Measurements from ENCODE around the gene FLNB.
A peak's percentile ranks its signal among the peaks of the same experiment; 100 is the strongest.
"Not testable (repeated sequence)": the region's sequence is repeated elsewhere in the genome, so short reads cannot be mapped to it uniquely, and the experiment has no call there.

FLNB gene

DNA sequence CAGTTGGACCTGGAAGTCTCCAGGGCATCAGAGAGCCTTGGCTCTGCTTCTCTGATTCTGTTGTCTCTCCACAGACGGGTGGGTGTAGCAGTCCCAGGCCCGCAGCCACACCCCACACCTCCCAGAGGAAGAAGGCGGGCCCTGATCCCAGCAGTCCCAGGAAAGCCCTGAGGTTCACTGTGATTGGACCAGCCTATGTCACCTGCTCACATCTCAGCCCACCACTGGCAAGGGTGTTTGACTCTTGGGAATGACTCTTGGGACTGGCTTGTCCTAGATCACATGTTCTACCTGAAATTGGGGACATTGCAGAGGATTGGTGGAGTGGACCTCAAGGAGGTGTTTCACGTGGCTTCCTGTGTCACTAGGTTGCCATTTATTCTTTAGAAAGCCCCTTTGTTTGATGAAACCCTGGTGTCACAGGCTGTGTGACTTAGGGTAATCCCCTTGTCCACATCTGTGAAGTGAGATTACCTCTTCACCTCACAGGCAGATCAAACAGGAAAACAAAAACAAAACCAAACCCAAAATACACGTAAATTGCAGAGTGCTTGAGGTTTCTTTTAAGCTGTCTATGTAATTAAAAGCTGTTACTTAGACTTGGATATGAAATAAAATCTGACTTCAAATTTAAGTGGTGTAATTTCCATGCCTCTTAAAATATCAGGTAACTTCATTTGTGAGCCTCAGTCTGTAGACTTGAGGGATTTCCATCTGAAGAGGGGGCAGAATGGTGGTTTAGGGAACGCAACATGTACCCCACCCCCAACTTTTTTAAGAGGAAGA, 26.7 kb downstream of the FLNB start:
- peak; percentile 3 for DNase-seq

GRCh38 chr3:58035524-58036255, 27.5 kb downstream of the FLNB start:
- no peak for DNase-seq

DNA sequence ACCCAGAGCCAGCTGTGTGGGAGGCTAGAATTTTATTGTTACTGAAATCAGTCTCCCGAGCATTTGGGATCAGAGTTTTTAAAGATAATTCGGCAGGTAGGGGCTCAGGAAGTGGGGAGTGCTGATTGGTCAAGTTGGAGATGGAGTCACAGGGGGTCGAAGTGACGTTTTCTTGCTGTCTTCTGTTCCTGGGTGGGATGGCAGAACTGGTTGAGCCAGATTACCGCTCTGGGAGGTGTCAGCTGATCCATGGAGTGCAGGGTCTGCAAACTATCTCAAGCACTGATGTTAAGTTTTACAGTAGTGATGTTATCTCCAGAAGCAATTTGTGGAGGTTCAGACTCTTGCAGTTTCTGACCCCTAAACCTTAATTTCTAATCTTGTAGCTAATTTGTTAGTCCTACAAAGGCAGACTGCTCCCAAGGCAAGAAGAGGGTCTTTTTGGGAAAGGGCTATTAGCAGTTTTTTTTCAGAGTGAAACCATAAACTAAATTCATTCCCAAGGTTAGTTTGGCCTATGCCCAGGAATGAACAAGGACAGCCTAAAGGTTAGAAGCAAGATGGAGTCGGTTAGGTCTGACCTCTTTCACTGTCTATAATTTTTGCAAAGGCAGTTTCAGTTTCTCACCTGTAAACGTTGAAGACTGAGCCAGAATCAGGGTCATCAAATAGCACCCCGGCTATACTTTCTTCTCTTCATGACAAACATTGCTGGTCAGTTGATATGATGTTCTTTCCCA, 28.2 kb downstream of the FLNB start:
- DNase-seq = no peak

GRCh38 chr3:58037141-58037910, 29.1 kb downstream of the FLNB start:
- no peak for DNase-seq

GRCh38 chr3:58038675-58039292, 30.6 kb downstream of the FLNB start:
- DNase-seq = no peak

- no peak for DNase-seq
These were observed 31.4 kb downstream of the FLNB start for GRCh38 chr3:58039601-58040000.

GRCh38 chr3:58041182-58041825, 33.1 kb downstream of the FLNB start:
- DNase-seq = no peak

- DNase-seq = no peak
These were observed 33.7 kb downstream of the FLNB start for GRCh38 chr3:58041826-58042324.

DNA sequence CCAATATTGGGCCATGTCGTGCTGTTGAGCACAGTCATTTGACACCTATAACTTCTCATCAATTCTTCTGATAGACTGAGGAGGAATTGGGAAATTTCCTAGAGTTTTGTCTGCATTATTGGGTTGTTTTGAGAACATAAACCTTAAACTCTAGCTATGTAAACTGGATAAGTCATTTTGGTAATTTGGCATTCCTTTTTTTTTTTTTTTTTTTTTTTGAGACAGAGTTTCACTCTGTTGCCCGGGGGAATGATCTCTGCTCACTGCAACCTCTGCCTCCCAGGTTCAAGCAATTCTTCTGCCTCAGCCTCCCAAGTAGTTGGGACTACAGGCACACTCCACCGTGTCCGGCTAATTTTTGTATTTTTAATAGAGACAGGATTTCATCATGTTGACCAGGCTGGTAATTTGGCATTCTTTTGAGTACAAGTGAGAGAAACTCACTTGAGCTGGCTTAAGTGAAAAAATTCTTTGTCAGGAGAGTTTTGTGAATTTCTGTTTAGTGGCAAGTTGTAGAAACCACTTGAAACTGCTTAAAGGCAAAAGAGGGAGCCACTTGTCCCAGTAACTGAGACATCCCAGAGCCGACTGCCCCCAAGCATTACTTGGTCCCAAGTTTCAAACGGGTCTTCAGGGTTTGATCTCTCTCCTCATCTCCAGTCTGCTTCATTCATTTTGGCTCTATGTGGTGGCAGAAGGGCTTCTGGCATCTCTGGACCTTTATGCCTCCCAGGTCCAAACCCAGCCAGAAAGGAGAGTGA, 34.9 kb downstream of the FLNB start:
- DNase-seq = no peak

DNA sequence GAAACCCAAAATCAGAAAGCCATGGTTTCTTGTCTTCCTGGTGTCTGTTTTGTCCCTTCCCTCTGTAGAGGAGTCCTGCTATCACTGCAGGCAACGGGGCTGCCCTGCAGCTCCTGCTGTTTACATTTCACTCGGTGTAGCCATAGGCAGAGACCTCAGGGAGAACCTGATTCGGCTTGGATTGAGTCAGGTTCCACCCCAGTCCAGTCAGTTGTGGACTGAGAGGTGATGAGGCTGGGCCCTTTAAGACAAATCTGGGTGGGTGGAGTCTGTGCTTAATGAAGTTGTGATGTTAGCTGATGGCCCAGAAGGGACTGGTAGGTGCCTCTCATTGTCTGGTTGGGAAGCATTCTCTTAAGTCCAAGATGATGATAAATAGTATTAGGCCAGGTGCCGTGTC, 35.7 kb downstream of the FLNB start:
- no peak for DNase-seq

GRCh38 chr3:58044691-58045483, 36.7 kb downstream of the FLNB start:
- DNase-seq = no peak

GRCh38 chr3:58047826-58048225, 39.6 kb downstream of the FLNB start:
- no peak for DNase-seq

DNA sequence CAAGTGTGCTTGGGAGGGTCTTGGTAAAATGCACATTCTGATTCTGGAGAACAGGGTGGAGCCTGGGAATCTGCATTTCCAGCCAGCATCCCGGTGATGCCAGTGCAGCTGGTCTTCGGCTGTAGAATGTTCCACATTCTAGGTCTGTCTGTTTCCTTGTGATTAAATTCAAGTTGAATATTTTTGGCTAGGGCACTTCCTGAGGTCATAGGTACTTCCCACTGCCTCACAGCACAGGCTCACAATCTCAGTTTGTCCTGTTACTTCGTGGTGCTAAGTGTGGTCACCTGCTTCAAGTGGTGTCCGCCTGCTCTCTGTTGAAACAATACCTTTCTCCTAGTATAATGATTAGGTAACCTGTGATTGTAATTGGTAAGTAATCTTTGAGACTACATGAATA, 40.1 kb downstream of the FLNB start:
- no peak for DNase-seq

DNA sequence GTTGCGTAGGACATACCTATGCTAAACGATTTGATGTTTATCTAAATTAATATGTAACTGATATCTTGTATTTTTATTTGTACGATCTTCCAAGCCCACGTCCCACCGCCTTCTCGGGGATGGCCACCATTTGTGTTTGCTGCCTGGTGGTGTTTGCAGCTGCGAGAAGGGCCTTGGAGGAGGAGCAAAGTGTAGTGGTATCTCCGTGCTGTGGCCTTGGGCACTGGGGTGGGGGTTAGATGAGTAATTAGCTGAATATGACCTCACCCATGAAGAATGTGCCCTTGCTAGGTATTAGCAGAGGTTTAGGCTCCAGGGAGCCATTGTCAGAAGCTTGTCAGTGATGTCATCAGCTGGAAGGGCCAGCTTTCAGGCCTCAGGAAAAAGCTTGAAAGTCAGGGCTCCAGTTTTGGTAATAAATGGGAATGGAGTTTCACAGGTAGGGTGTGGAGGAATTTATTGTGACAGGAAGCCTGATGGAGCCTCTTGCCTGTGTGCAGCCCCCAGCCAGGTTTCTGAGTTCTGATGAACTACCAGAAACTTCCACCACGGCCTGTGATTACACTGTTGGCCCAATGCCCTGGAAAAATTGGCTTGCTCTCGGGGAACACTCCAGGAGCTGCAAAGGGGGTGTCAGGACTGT, 41.0 kb downstream of the FLNB start:
- DNase-seq = no peak

DNA sequence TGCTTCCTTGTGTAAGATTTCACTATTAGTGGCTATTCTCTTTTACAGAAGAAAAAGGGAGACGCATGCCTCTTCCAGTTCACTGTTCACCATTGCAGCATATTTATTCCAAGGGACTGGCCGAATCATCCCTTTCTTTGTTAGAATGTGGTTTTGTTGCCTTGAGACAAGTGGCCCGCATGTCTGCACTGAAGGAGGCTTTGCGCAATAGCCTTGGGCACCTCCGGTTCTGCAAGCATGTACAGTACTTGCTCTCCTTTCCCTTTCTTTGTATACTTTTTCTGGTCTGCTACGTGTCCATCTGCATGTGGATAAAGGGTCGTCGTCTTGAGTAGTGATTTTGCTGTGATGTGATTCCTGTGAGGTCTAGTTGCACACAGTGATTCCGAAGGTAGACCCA, 43.0 kb downstream of the FLNB start:
- no peak for DNase-seq

- DNase-seq = not testable (repeated sequence)
These were observed 43.5 kb downstream of the FLNB start for GRCh38 chr3:58051658-58052261.

DNA sequence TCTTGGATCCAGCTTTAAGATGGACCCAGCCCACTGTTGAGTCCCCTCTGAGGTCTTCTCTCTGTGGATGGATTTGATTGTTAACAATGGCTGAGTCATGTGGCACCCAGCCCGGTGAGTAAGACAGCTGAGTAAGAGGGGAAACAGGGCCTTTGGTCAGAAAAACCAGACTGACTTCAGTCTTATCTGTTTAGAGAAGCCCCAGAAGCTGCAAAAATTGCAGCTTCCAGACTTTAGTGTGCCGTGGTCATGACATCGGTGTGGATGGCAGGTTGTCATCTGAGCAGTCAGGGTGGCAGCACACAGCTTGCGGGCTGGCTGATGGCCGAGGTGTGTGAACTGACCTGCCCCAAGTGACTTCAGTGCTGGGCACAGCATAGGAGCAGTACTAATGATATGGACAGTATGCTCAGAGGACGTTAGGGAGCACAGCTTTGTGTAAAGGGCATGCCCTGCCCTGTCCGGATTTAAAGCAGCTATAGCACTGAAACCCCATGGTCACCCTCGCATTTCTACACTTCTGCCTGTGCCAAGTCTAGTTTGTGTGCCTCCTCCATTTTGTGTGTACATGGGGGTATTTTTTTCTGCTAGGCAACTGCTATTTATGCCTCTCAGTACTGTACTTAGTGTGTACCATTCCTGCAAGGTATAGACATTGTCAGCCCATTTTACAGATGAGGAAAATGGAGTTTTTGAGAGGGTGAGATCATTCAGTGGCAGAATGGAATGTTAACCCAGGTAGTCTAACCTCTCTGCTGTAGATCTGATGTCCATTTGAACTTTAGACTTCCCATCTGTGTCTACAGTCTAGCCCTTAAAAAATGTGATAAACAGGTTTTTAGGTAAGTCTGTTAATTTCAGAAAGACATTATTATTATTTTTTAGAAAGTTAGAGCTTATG, 44.4 kb downstream of the FLNB start:
- no peak for DNase-seq

- DNase-seq = no peak
These were observed 46.4 kb downstream of the FLNB start for GRCh38 chr3:58054652-58055051.
